Muscle of back (tissue), 11 donors: ENCODE data around the gene ACYP2. TPM values are rescaled to one million over a fixed set of nuclear protein-coding genes. Genes with fewer than 3 reads are reported as not detected.
"Not testable (repeated sequence)": the region's sequence is repeated elsewhere in the genome, so short reads cannot be mapped to it uniquely, and the experiment has no call there.

Experiments
- DNase-seq, 3 donors: peaks; one replicate each; pipeline versions ENCODE4 v3.0.0 to v3.0.0-alpha.2; 2013
- polyA plus RNA-seq, 10 donors: library from polyadenylated mRNA; unstranded; fragments of 120-200 nt; gene quantifications; one replicate each; pipeline ENCODE4 v1.2.1, GENCODE V29; 2013; ENCODE audit not compliant: insufficient read length in 10 of 10

ACYP2 gene
- polyA plus RNA-seq, 10 donors, result 19.0 to 29.3 (median 23.8) TPM

DNA sequence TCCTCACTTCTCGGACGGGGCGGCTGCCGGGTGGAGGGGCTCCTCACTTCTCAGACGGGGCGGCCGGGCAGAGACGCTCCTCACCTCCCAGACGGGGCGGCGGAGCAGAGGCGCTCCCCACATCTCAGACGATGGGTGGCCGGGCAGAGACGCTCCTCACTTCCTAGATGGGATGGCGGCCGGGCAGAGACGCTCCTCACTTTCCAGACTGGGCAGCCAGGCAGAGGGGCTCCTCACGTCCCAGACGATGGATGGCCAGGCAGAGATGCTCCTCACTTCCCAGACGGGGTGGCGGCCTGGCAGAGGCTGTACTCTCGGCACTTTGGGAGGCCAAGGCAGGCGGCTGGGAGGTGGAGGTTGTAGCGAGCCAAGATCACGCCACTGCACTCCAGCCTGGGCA, 19.3 kb upstream of the ACYP2 start:
- DNase-seq, result not testable (repeated sequence)

DNA sequence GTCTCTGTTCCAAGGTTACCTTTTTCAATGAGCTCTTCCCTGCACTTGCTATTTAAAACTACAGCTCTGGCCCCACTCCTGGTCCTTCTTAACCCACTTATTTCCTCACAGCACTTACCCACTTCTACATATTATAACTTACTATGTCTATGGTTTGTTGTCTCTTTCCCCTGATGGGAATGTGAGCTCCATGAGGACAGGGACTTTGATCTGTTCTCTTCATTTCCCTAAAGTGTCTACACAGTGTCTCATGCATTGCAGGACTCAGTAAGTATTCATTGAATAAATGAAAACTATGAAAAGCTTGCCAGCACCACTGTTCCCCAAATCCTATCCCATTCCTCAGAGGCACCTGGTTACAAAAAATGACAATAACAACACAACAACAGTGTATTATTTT, 18.3 kb upstream of the ACYP2 start:
- no peak for DNase-seq

DNA sequence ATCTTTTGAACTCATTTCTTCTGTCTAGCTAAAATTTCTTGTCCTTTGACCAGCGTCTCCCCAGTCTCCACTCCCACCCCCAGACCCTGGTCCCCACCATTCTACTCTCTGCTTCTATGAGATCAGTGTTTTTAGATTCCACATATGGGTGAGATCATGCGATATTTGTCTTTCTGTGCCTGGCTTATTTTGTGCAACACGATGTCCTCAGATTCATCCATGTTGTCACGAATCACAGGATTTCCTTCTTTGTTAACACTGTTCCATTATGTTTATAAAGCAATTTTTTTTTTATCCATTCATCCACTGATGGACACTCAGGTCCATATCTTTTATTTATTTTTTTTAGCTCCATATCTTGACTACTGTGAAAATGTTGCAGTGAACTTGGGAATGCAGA, 16.0 kb upstream of the ACYP2 start:
- DNase-seq, result no peak

DNA sequence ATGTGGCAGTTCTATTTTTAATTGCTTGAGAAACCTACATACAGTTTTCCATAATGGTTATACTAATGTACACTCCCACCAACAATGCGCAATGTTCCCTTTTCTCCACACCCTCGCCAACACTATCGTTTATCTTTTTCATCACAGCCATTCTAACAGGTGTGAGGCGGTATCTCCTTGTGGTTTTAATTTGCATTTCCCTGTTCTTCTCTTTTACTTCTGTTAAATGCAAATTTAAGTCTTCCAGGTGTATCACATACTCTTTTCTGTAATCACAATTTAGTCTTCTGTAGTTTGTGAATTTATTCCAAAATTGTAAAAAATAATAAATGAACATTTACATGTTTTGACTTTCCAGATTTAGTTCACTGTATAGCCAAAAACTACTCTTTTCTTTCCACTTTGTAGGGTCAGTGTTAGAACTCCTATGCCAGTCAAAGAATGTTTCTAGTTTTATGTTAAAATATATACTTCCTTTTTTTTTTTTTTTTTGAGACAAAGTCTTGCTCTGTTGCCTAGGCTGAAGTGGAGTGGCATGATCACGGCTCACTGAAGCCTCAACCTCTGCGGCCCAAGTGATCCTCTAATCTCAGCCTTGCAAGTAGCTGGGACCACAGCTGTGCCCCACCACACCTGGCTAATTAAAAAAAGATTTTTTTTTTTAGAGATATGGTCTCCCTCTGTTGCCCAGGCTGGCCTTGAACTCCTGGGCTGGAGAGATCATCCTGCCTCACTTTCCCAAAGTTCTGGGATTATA, 15.4 kb upstream of the ACYP2 start:
- DNase-seq, result no peak

DNA sequence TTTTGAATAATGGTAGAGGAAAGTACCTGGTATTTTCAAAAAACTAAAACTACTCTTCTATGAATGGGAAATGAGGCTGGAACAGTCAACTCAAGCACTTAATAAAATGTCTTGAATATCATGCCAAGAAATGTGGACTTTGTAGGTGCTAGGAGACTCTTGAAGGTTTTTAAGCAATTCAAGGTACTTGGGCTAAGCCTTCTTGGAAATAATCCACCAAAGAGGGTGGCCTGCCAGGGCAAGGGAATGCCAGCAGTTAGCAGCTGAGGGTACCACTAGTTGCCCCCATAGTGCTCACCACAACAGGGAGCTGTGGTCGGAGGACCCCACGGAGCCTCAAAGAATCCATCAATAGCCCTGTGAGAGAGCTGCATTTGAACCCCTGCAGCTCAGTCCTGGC, 14.6 kb upstream of the ACYP2 start:
- DNase-seq, result no peak

DNA sequence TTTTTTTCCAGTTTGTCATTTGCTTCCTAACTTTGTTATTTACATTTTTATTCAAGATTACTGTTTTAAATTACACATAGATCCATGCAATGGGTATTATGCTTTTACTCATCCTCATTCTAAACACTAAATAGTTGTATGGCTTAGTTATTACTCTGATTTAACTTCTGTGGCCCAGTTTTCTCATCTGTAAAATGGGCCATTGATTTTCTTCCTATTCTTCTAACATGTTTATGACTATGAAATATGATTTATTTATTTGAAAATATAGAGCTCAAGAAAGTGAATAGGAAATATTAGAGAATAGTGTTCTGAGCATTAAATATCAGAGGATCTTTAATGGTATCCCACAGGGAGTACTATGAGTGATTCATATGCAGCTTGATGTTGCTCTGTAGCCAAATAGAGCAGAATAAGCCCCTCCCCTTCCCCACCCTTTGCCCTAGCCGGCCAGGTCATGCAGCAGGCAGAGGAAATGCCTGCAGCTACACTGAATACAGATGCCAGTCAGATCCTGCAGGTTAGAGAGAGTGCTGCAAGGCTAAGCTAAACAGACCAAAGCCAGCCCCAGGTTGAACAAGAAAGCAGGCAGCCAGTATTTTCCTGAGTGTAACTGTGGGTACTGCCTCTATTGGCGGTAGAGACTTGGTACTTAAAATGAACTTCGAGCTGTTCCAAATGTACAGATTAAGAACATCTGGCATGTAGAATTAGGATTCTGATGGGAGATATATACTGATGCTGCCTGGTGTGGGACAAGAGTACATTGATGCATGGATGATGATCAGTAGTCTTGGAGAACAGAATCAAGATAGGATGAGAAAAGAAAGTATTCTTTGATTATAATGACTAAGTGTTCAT, 11.7 kb upstream of the ACYP2 start:
- peak in 1 of 3 donors; percentile 34 for DNase-seq

DNA sequence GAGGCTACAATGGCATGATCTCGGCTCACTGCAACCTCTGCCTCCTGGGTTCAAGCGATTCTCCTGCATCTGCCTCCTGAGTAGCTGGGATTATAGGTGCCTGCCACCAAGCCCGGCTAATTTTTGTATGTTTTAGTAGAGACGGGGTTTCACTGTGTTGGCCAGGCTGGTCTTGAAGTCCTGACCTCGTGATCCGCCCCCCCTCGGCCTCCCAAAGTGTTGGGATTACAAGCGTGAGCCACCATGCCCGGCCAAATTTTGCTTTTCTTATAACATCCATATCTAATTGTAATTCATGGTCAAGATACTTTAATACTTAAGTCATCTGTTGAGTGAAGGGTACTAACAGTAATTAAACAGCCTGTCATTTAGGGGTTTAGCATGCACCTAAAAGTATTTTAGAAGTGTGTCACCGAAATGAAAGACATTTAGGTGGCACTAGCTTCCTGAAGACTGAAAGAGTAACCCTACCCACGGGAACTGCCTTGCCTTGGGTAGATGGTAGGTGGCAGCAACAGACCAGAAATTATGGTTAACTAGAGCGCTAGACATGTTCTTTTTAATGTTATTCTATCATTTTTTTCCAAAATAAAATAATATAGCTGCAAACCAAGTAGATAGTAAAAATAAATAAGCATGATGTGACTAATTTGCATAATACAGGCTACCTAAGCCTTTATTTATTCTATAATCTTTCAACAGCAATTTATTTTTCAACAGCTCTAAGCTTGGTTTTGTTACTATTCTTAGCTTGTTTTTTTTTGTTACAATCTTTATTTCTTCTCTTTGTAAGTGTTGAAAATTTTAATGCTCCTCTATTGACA, 8.6 kb upstream of the ACYP2 start:
- peak in 2 of 3 donors; percentile 36 to 62 for DNase-seq

DNA sequence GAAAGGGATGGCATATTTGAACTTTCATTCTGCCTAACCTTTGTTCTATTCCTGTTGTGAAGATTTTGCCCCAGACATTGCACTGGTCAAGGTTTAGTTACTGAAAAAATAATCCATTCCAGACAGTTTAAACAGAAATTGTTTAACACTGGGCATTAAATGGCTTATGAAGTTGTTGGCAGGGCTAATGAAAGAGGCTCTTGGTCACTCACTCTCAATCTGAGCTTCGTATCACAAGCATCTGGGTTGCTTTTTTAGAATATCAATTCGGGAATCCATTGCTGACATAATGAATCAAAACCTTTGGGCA, 8.0 kb upstream of the ACYP2 start:
- DNase-seq, result no peak

DNA sequence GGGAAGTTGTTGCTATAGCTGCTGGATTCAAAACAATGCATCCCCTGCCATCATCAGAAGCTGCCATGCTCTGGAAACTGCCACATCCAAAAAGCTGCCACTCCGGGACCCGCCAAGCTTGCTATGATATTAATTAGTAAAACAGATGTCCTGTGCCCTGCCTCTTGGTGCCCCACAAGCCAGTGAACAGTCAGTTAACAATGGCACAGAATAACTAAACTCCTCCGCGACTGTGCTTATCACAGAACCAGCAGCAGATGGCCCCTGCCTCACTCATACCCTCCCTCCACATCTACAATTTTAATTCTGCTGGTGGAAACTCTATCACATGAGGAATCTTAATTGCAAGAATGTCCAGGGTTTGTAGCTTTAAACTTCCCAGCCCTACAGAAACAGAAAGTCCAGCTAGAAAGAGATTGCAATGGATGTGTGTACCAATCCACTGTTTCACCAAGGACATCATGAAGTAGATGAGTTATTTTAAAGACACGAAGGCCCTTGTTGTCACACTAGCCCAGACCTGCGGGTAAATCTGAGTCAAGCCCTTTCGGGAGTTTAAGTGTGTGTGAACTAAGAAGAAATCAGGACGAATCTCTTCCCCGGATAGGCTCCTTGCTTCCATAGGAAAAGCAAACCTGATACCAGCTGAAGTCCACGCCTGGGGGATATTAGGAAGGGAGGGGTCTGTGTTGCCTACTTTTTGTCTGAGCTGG, 7.4 kb upstream of the ACYP2 start:
- DNase-seq, result no peak

DNA sequence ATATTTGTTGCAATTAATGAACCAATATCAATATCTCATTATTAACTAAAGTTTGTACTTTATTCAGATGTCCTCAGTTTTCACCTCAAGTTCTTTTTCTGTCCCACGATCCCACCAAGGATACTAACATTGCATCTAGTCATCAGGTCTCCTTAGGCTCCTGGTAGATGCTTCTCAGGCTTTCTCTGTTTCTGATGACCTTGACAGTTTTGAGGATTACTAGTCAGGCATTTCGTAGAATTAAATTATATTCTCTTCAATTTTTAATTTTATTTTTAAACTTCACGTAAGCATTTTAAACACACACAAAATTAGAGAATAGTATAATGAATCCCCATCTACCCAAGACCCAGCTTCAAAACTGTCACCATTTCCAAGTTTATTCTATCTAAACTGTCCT, 5.6 kb upstream of the ACYP2 start:
- no peak for DNase-seq

DNA sequence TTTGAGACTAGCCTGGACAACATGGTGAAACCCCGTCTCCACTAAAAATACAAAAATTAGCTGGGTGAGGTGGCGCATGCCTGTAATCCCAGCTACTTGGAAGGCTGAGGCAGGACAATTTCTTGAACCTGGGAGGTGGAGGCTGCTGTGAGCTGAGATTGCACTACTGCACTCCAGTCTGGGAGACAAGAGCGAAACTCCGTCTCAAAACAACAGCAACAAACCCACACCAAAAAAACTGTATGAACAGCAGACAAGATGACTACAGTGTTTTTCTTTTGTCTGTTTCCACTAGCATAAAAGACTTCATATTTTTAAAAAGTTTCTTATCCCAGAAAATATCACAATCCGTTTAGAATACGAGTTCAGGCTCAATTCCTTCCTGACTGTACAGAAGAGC, 936 bp upstream of the ACYP2 start:
- peak in 1 of 3 donors; percentile 16 for DNase-seq

DNA sequence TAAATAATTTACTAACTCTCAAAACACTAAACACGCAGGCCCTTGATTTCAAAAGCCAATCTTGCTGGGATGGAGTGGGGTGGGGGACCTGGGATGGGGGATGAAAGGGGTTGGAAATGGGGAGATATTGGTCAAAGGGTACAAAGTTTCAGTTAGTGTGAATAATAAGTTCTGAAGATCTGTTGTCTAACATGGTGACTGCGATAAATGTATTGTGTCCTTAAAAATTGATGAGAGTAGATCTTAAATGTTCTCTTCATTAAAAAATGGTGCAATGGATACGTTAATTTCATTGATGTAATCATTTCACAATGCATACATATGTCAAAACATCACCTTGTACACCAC, 505 bp upstream of the ACYP2 start:
- DNase-seq, result no peak

DNA sequence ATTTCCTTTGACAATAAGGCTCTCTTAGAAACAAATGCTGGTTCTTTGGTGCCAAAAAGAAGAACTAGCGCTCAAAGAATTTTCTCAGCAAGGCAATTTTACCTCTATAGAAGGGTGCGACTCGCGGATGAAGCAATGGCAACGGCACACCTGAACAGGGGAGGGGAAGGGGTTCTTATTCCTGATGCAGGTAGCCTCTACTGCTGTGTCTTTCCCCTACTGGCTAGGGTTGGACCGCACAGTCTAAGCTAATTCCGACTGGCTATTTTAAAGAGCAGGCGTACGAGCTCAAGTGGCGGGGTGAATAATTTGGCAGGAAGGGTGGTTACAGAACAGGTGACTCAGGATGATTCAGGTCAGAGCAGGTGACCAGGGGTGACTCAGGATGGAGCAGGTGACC, 1.2 kb downstream of the ACYP2 start:
- not testable (repeated sequence) for DNase-seq

DNA sequence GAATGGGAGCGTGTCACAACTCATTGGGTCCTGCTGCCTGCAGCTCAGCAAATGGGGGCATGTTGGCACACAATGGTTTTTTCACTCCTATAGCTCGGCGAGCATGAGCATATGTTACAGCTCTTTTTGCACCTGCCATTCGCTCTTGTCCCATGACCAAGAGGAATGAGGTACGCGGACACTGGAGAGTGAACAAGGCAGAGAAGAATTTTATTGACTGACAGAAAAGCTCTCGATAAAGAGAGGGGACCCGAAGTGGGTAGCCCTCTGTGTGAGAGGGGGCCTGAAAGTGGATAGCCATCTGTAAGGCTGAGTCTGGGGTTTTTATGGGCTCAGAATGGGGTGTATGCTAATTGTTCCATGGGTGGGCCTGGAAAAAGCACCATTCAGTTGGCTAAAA, 5.5 kb downstream of the ACYP2 start:
- DNase-seq, result no peak

DNA sequence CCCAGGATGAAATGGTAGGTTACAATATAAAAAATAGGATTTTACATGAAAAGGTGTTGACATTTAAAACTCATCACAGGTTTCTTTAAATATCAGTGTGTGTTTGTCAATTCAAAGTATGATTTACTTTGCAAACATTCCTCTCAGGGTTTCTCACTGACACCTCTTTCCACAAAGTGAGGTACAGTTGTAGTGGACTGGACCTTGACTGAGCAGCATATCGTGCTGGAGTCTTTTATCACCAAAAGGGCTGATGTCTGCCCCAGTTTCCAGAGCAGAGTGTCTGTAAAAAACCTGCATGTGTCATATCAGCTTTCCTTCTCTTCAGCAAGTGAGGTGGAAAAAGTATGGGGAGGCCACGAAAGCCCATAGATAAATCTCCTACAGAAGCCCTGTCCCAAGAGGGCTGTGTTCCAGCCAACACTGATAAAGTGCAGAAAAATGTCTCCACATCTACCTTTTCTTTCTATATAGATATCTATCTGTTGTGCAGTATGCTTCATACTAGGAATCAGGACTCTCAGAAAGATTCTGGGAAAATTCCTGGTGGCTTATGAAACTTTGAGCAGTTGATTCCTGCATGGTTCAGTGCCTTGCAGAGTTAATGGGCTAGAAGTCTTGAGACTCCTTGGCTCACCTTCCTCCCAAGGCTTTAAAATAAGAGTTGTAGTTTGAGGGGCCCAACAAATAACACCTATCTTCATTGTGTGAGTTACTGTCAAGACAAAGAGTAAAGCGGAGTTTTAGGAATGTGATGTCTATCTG, 6.9 kb downstream of the ACYP2 start:
- DNase-seq, result no peak

DNA sequence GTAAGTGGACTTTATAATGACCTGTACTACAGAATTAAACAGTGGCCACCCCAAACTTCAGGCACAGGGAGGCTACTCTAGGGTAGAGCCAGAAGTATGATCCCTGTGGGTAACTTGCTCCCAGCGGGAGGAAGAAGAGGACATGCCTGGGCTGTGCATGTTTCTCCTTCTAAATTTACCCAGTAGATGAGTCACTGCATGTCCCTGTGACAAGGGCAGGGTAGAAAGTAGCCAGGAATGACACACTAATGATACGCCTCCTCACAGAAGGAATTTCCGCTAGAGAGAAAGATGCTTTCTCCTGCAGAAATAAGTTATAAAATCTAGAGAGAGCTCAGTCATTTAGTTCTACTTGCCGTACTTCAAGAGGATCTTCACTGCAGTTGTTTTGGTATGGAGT, 7.5 kb downstream of the ACYP2 start:
- peak in 2 of 3 donors; percentile 18 to 41 for DNase-seq

DNA sequence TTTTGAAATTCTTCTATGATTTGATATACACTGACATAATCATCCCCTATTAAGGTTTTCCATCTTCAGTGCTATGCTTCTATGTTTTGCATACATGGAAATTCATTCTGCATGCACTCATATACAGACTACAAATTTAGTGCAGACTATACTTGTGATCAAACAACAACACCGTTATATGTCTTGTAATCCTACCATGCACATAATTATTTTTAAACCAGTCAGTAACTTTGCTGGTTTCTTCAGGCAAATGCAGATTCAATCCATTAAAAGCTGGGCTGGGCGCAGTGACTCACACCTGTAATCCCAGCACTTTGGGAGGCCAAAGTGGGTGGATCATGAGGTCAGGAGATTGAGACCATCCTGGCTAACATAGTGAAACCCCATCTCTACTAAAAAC, 11.8 kb downstream of the ACYP2 start:
- DNase-seq, result not testable (repeated sequence)

DNA sequence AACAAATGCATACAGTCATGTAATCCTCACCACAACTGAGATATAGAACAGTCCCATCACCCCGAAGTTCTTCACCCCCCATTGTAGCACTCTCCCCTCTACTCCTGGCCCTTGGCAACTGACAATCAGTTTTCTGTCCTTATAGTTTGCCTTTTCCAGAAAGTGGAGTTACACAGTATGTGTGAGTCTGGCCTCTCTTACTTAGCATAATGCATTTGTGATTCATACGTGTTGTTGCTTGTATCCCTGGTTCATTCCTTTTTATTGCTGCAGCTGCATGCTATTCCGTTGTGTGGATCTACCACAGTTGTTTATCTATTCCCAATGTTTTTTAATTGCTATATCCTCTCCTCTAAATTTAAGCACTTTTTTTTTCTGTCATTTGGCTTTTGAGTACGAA, 17.6 kb downstream of the ACYP2 start:
- DNase-seq, result no peak

DNA sequence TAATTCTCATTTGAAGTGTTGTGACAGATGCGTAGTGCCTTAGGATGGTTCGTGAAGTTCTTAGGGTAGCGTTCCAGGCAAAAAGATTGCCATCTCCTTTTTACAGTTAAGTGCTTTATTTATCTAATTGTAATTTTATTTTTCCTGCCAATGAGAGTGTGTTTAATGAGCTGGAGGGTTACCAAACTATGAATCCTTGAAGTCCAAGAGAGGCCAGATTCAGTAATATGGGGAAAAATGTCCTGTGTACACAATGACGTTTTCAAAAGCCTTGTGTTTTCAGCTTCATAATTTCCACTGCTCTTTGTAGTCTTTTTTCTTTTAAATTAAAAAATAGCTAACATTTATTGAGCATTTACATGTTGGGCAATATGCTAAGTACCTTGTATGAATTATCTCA, 23.8 kb downstream of the ACYP2 start:
- DNase-seq, result no peak

DNA sequence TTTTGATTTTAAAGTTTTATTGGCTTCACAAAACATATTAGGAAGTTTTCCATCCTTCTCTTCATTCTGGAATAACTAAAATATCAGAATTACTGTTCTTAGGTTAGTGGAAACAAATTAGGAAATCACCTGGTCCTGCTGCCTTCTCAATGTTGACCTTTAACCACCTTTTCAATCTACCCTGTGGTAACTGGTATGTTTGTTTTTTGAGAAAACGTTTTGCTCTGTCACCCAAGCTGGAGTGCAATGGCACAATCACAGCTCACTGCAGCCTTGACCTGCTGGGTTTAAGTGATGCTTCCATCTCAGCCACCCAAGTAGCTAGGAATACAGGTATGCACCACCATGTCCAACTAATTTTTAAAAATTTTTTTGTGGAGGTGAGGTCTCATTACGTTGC, 28.4 kb downstream of the ACYP2 start:
- DNase-seq, result no peak

DNA sequence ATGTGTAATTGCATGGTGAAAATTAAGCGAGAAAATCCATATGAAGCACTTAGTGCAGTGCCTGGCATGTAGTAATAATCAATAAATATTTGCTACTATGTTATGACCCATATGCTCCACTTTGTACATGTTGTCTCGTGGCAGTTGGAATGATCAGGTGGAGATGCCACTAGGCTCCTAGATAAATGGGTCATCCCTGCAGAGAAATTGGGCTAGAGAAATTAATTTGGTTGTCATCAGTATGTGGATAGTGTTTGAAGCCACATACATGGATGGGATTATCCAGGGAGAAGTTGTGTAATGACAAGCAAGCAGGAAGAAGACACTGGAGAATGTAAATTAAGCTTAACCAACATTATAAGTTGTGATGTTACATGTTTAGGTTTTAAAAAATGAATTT, 33.0 kb downstream of the ACYP2 start:
- DNase-seq, result no peak
